Kidney capillary endothelial cell (primary cell): ENCODE results near the gene LRRTM1.

Experiments
- DNase-seq: peaks from one replicate; pipeline ENCODE4 v3.0.0-alpha.2; 2018; ENCODE audit warnings: low spot score

Gene LRRTM1

GRCh38 chr2:80303909-80304837, at the start of gene LRRTM1:
Gene LRRTM1 (minus strand): TSS chr2:80304752. CDS start chr2:80303819, 933 bp downstream.
- no peak for DNase-seq

DNA sequence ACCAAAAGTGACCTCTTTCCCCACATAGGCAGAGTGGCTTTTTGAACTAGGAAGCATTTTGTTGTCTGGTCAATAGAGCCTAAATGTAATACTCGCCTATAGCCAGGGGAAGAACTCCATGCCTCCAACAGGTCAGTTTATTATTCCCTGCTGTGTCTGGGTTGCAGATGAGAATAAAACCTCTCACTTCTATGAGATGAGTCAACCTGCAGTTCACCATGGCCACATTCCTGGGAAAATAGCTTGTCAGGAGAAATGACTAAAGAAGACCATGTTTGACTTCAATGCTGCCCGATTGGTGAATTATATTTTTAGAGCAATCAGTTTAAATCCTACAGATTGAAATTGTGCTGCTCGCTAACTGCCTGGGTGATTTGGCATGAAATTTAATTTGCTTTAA, 46.7 kb upstream of the LRRTM1 start:
- DNase-seq, result no peak

GRCh38 chr2:80348953-80349352, 44.4 kb upstream of the LRRTM1 start:
- DNase-seq, result no peak

DNA sequence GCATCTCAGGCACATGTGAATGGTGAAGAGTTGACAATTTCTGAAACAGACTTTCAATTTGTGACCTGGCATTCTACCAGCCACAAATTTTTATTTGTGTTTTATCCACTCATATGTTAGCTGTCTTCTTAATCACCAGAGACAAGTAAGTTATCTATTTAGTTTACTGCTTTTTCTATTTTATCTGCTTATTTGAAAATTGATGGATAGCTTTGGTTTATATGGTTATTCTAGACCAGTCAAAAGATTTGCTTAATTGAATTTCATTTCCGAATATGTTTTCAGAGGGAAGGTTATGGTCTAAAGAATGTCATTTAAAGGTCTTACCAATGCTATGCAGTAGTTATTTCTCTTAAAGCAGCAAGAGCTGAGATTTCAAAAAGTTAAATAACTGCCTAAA, 43.5 kb upstream of the LRRTM1 start:
- no peak for DNase-seq

DNA sequence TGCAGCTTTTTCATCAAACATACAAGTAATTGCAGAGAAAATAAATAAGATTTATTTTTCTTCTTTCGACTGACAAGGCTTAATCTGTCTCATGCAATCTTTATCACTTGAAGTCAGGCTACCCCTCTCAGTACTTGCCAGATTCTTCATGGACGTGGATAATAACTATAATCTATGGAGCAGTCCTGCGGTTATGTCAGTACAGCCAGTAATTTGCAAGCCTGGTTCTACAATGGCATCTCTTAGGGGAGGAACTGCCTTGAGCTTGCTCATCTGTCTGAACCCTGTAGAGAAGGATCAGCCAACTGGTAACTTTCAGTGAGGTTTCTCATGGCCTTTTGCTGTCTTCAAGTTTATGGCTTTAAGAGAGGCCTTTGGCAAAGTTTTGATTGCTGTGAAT, 35.5 kb upstream of the LRRTM1 start:
- DNase-seq, result no peak

GRCh38 chr2:80338794-80339193, 34.2 kb upstream of the LRRTM1 start:
- no peak for DNase-seq

- DNase-seq, result no peak
Measured at GRCh38 chr2:80335411-80335810, 30.9 kb upstream of the LRRTM1 start.

GRCh38 chr2:80333886-80334285, 29.3 kb upstream of the LRRTM1 start:
- no peak for DNase-seq

- no peak for DNase-seq
Measured at GRCh38 chr2:80330527-80331450, 26.2 kb upstream of the LRRTM1 start.

DNA sequence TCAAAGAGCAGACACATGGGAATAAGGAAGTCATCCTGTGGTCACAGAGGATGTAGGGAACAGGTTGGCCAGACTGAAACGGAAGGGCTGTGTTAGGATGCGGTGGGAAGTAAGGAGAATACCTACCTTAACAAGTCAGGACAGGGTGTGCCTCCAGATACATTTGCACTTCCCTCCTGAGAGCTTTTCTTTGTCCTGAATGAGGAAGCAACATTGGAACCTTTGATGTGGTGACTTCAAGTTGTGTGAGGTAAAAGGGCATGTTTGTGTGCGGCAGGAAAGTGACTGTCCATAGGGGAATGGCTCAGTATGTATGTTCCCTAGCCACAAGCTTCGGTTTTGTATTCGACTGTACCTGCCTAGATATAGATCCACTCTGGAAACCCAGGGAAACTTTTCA, 24.9 kb upstream of the LRRTM1 start:
- no peak for DNase-seq

DNA sequence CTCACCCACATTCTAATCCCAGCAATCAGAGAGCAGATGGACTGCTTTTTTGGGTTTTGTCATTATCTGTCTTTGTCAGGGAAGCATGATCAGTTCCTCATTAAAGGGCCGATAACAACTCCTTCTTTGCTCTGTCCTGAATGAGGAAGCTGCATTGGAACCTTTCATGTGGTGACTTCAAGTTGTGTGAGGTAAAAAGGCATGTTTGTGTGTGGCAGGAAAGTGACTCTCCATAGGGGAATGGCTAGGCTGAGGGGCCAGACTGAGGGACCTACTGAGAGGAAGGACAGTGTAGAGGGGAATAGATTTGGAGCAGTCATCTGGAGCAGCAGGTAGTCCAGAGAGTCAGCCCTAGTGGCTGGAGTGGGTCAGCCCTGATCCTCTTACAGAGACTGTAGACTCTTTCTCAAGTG, 23.6 kb upstream of the LRRTM1 start:
- no peak for DNase-seq

GRCh38 chr2:80326861-80327260, 22.3 kb upstream of the LRRTM1 start:
- DNase-seq, result no peak

DNA sequence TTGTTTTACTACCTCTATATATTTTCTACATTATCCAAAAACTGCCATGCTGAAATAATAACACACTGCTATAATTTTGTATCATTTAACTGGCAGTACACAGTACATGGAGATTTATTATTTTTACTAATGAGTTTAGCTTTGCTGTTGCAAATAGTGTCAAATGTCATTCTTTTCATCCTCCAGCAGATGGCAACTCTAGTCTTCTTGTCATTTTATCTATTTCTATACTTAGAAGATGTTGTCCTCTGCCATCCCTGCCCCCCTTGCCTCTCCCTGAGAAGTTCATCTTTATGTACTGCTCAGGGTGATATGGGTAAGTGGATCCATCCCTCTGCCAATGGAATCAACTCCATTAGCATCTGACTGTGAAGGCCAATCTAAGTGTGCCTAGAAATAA, 21.7 kb upstream of the LRRTM1 start:
- no peak for DNase-seq

DNA sequence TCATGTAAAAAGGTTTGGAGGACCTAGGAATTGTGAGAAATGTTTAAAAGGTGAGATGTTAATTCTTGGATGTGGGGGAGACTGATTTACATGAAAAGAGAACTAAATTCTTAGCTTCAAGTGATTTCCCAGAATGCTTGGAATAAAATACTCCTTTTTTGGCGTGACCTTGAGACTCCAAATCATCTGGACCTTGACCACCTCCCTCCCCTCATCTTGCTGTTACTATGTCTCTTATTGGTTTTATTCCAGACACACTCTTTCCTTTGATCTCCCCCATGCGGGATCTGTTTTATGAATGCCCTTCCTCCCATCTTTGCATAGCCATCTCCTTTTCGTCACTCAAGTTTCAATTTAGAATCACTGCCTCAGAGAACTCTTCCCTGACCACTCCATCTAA, 20.0 kb upstream of the LRRTM1 start:
- DNase-seq, result no peak

DNA sequence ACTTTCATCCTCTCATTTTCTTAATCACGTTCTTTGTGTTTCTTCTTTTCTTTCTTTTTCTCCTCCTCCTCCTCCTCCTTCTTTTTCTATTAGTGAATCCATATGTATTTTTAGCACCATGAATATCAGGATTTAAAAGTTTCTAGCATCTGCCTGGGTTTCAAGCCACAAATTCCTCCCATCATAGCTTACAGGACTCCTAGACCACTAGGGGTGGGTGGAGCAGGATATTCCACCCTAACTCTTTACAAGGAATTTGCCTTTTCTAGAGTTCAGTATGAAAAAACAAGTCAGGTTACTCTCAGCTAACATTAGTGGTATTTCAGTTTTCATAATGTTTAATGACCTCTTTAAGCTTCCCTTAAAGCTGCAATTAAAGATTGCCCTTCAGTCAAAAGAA, 19.1 kb upstream of the LRRTM1 start:
- no peak for DNase-seq

- no peak for DNase-seq
Measured at GRCh38 chr2:80322958-80323357, 18.4 kb upstream of the LRRTM1 start.

DNA sequence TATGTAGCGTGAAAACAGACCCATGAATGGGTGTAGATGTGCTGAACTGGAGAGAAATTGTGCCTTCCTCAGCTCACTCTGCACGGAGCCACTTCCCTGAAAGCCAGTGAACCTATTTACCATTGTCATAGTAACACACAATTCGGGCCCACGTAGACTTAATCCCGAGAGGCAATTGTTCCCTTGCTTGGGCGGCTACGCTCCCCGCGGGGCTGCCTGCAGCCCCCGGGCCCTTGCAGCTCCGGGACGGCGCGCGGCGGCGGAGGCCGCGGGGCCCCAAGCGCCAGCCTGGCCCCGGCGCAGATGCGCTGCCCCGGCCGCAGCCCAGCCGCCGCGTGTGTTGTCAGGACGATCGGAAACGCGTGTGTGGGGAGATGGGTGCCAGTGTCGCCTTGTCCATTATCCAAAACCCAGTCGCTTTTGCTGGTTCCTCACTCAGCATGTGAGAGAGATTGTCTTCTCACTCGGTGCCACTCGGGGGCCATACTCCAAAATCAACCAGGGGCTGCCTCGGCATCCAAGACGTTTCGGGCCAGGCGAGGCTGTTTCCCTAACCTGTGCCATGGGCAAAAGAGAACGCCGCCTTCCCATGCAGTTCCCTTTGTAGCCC, 17.9 kb upstream of the LRRTM1 start:
- DNase-seq, result no peak

DNA sequence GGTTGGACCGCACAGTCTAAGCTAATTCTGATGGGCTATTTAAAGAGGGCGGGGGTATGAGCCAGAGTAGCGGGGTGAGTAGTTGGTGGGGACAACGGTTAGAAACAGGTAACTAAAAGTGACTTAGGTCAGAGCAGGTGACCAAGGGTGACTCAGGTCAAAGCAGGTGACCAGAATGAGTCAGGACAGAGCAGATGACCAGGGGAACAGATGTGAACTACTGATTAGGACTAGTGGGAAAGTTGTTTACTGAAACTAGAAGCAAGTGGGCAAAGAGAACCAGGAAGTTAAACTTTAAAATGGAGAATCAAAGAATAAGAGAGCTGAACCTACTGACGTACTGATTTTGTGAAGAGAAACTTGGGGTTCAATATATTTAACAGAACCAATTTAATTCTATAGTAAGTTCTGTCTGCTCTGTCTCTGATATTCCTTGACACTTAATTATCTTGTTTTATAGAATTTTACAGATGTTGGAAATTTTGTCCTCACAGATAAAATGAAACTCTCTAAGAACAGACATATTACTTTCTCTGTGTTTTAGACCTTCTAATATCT, 7.8 kb upstream of the LRRTM1 start:
- DNase-seq, result no peak

DNA sequence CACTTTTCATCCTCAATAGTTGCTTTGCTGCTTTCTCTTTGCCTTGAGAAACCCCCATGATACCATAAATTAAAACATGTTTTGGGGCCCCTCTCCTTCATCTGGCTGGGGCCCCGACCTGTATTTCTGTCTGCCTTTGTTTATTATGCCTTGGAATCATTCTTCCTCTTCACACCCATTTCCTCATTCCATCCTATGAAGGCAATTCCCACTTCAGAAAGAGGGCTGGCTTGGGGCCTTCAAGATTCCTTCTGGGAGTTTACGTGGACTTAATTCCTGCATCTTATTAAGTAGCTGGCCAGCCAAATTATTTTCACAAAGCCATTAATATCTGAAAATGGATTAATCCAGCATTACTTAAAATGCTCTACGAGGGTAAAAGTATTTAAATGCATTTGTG, 6.8 kb upstream of the LRRTM1 start:
- DNase-seq, result no peak

GRCh38 chr2:80303006-80303908, 1.3 kb downstream of the LRRTM1 start:
- DNase-seq, result no peak
